Panc1 (cell line): ENCODE results near the gene GRN.

Experiments
- CTCF ChIP-seq: fragments of 450-650 bp; IDR thresholded peaks from 2 replicates; pipeline ENCODE4 v1.5.1; 2017; ENCODE audit warnings: mild to moderate bottlenecking
- POLR2AphosphoS5 ChIP-seq: IDR thresholded peaks from 2 replicates; pipeline ENCODE4 v1.6.1; 2012; ENCODE audit warnings: mild to moderate bottlenecking, low read depth, low read length, moderate library complexity
- REST ChIP-seq, 2 experiments: IDR thresholded peaks; 2 replicates each; pipeline ENCODE4 v1.6.1; 2011 to 2012; ENCODE audit warnings: low read depth in 2 of 2, control low read depth in 1 of 2, low read length in 1 of 2, mild to moderate bottlenecking in 1 of 2, moderate library complexity in 1 of 2; ENCODE audit not compliant: insufficient read depth in 1 of 2

GRCh38 chr17:44323359-44324091, 21.6 kb upstream of the GRN start:
- TF ChIP-seq CTCF, result no peak
- TF ChIP-seq POLR2AphosphoS5, result no peak
- TF ChIP-seq REST (IDR thresholded peaks at IDR 0.05; ENCODE audit: insufficient read depth in 1 of 2, low read depth in 2 of 2, low read length in 1 of 2), result no peak
